GM03348 (cell line): ENCODE measurements around the gene NFYA.

Source experiments
- DNase-seq: peaks from one replicate; pipeline ENCODE4 v3.0.0; 2012; ENCODE audit warnings: low spot score

NFYA gene

DNA sequence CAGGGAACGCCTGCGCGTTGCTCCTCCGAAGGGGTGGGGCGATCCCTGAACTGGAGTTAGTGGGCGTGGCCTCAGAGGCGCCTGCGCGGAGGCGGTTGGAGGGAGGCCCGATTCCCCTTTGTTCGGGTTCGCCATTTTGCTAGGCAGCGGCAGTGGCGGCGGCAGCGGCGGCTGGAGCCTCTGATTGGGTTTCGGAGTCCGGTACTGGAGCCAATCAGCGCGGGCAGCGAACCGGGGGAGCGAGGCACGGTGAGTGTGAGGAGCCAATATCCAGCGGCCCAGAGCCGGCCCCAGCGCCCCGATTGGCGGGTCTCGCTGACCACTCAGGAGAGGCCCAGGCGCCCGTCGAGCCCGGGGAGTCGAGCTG is at the start of gene NFYA:
TSS of gene NFYA (plus strand) at position 139 of the 367 bp plus-strand sequence. CDS start 6,116 bp downstream, outside the sequence.
- peak; percentile 97 for DNase-seq

DNA sequence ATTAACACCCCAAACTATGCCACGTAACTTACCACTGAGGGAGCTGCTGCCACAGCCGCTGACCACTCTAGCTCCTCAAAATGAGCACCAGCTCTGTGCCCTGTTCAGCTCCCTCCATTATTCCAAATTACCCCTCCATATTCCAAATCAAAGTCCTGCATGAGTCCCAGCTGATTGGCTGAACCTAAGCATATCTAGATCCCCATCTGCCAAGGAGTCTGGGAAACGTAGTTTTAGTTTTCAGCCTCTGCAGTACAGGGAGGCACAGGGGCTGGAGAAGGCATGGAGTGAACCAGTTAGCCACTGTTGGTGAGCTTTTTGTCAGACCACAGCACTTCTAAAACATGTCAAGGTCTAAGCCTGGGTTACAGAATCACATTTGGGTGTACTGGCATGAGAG is 49.7 kb upstream of the NFYA start:
- DNase-seq = no peak

DNA sequence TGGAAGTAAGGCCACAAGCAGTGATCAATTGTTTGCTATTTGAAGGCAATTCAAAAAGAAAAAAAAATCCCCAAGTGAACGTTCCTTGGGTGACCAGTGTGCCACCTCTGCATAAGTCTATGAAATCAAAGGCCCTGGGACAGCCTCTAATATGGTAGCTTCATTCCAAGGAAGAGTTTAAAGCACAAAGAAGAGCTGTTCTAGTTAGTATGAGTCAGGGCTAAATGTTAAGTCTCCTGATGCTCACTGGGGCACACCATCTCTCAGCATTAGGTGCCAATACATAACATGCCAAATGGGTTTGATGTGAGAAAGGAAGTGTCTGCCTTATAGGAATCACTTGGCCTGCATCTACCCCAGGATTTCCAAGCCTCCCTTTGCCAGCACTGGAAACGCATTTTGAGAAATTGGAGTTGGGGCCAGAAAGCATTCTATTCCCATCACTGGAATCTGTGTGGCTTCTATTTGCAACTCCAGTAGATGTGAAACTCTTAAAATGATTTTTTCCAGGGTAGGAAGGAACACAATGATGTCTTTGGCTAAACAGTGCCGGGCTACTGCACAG is 46.7 kb upstream of the NFYA start:
- DNase-seq = no peak

GRCh38 chr6:41027241-41027640 is 45.5 kb upstream of the NFYA start:
- no peak for DNase-seq

- DNase-seq = peak; percentile 94
Observed at GRCh38 chr6:41027799-41028560, 44.8 kb upstream of the NFYA start.

- DNase-seq = no peak
Observed at GRCh38 chr6:41028561-41029412, 44.0 kb upstream of the NFYA start.

GRCh38 chr6:41032830-41033229 is 39.9 kb upstream of the NFYA start:
- DNase-seq = no peak

- no peak for DNase-seq
Observed at GRCh38 chr6:41033776-41034175, 39.0 kb upstream of the NFYA start.

DNA sequence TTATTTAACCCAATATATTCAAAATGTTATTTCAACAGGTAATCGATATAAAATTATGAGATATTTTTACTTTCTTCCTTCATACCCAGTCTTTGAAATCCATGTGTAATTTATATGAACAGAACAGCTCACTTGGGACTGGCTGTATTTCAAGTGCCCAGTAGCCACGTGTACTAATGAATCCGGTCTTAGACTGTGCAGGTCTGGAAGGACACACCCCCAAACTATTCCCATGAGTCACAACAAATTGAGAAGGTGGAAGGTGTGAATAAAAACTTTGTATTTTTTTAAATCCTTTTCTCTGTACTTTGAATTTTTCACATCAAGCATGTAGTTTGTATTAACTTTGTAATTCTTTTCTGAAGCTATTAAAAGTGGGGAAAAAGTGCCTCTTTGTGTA is 36.6 kb upstream of the NFYA start:
- DNase-seq = no peak

DNA sequence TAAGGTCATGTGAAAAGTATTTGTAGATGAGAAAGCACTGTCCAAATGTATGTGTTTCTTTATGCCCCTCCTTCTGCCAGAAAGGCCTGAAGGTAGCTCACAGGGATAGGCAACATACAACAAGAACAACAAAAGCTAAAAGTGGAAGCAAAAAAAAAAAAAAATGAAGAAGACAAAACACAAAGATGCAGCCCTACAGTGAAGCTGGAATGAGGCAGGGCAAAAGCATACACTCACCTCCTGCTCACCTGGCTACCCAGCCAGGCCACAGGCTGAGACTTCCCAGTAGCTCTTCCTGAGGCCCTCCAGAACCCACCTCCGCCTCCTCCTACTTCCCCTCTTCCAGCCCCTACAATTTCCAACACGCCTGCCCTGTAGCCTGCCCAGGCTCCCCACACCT is 36.2 kb upstream of the NFYA start:
- no peak for DNase-seq

DNA sequence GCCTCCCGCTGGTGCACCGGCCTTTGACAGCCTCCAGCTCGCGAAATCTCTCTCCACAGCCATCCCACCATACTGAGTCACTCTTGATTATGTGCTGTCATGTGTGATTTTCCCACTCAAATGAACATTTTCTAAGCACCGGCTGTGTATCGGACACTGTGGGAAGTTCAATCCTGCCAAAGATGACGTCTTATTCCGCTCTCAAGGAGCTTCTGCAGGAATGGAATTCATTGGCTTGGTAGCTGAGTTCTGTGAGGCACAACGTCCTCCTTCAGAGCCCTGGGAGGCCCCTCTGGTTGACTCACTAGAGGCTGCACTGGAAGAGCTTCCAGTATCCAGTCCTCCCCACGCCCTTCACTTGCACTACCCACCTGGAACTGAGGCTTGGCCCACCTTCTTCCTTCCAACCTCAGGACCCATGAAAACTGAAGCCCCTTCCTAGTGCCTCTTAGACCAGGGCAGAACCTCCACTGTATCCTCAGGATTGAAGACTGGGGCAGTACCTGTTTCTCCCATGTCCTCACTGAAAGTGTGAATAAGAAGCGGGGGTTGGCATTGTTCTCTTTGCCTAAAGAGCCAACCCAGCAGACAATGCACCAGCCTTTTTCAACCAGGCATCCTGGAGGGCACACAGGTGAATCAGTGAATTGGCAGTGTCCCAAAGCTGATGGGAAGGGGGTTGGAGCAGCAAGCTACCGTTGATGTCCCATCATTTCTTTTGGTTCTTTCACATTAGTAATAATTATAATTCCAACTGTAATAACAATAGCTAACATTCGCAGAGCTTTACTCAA is 35.5 kb upstream of the NFYA start:
- DNase-seq = no peak

GRCh38 chr6:41038205-41038604 is 34.6 kb upstream of the NFYA start:
- no peak for DNase-seq

DNA sequence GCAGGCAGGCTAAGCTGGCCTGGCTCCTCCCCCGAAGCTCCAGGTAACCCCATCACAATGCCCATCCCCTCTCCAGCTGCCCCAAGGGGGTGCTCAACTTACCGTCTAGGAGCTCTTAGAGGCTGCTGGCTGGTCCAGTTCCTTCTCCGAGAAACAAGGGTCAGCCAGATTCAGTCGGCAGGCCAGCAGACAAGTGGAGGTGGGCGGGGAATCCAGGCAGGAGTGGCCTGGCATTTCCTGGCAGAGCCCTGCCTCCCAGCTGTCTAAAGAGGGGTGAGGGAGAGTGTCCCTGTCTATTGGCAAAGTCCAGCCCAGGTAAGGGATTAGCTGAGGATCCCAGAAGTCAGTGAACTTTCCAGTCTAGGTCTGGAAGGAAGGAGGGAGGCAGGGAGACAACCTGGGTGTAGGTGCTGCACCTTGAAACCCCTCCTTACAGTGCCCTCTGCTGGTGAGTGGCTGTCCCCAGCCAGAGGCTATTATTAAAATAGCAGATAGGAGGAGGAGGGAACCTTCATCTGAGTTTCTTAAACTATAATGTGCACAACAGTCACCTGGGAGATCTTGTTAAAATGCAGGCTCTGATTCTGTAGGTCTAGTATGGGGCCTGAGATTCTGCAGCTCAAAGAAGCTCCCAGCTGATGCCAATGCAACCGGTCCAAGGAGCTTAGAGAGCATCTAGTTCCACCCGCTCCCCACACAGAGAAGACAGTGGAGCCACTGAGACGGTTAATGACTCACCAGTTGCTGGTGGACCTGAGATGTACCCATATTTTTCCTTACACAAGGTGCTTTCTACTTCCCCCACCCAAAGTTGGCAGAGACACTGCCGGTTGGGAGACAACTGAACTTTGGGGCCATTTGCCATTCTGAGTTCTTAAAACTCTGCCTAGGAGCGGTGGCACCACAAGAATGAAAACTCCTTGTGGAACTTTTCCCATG is 33.4 kb upstream of the NFYA start, which contains the start of gene UNC5CL:
TSS of gene UNC5CL (minus strand) at position 162 of the 939 bp plus-strand sequence. CDS start 4,147 bp downstream, outside the sequence.
- peak; percentile 69 for DNase-seq

- DNase-seq = no peak
Observed at GRCh38 chr6:41040101-41040939, 32.5 kb upstream of the NFYA start.

GRCh38 chr6:41040940-41041536 is 31.7 kb upstream of the NFYA start:
- DNase-seq = no peak

GRCh38 chr6:41042226-41043055 is 30.3 kb upstream of the NFYA start, which contains the start of gene TSPO2:
Gene TSPO2, plus strand, starts transcription at chr6:41042467. Its CDS starts 519 bp downstream, at chr6:41042986.
- DNase-seq = no peak

DNA sequence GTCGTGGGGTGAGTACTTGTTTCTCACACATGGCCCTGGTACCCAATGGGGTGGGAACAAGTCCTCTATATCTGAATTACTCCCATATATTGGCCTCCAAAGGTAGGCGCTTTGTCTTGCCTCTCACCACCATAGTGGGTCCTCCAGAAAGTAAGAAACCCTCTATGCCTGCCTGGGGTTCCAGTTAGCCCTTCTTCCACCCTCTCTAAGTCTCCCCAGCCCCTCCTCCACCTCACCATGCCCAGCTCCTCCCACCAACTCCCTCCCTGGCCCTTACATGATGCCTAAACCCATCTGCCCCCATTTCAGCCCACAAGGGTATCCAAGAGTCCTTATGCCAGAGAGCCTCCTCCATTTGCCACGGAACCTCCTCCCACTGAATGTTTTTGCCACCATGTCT is 29.6 kb upstream of the NFYA start:
- no peak for DNase-seq

DNA sequence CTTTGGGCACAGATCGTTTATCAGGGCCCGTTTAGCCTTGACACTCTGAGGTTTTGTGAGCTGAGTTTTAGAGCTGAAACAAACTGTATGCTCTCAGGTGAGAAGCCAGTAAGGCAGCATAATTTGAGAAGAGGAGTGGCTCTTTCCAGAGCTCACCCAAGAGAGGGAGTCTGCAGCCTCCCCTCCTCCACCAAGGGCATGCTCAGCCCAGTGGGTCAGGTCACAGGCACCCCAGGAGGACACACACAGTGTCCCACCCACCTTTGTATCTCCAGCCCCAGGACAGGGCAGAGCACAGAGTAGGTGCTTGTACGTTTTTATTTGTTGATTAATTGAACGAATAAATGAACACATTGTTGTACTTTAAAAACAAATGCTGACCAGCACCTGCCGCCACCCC is 27.1 kb upstream of the NFYA start:
- no peak for DNase-seq

GRCh38 chr6:41046084-41046483 is 26.7 kb upstream of the NFYA start:
- no peak for DNase-seq
